OCI-LY7 (cell line): Measurements from ENCODE around the gene EBLN2. TPM values are rescaled to one million over a fixed set of nuclear protein-coding genes. Genes with fewer than 3 reads are reported as not detected.

Source experiments
- BruUV-seq: library from RNA; stranded (reverse); fragments of 400-500 nt; replicated peaks from 2 replicates; lab custom pipeline; 2021; lab: Mats Ljungman, UMichigan
- CTCF ChIA-PET: fragments of 300-600 bp; sonication (Branson Sonifier 250); formaldehyde crosslinking; loops from one replicate; lab custom pipeline; 2022; ENCODE audit warnings: antibody characterized with exemption; ENCODE audit not compliant: unreplicated experiment; lab: Charles Lee
- POLR2A ChIA-PET: fragments of 300-600 bp; sonication (Branson Sonifier 250); formaldehyde crosslinking; loops from one replicate; lab custom pipeline; 2022; ENCODE audit warnings: antibody characterized with exemption; lab: Charles Lee
- DNase-seq: peaks from one replicate; pipeline ENCODE4 v3.0.0-alpha.2; 2015; ENCODE audit warnings: low spot score
- H2AFZ ChIP-seq: fragments of 200-600 bp; sonication (generic), shearing (Covaris generic); 2 replicates; pipeline ENCODE4 v1.6.1; 2014; ENCODE audit warnings: mild to moderate bottlenecking, antibody characterized with exemption, low read length, moderate library complexity
- H3K27ac ChIP-seq: fragments of 200-600 bp; sonication (generic); 2 replicates; pipeline ENCODE4 v1.5.1; 2014; ENCODE audit warnings: mixed run types, low read depth, mild to moderate bottlenecking, moderate library complexity, low read length, inconsistent platforms; ENCODE audit not compliant: poor library complexity, severe bottlenecking
- H3K36me3 ChIP-seq: fragments of 200-600 bp; sonication (generic); 2 replicates; pipeline ENCODE4 v1.6.1; 2014; ENCODE audit warnings: mild to moderate bottlenecking, antibody characterized with exemption, low read length, moderate library complexity, mixed read lengths; ENCODE audit not compliant: insufficient read depth
- H3K4me1 ChIP-seq: fragments of 200-600 bp; sonication (generic); 2 replicates; pipeline ENCODE4 v1.5.1; 2014; ENCODE audit warnings: mild to moderate bottlenecking, low read length; ENCODE audit not compliant: insufficient read depth, poor library complexity, severe bottlenecking
- H3K4me2 ChIP-seq: fragments of 200-600 bp; sonication (generic); 2 replicates; pipeline ENCODE4 v1.6.1; 2014; ENCODE audit warnings: mild to moderate bottlenecking, low read length
- H3K4me3 ChIP-seq: fragments of 200-600 bp; sonication (generic); 2 replicates; pipeline ENCODE4 v1.5.1; 2014; ENCODE audit warnings: mild to moderate bottlenecking, low read depth, low read length; ENCODE audit not compliant: poor library complexity, severe bottlenecking
- H3K79me2 ChIP-seq: fragments of 200-600 bp; sonication (generic); 2 replicates; pipeline ENCODE4 v1.6.1; 2016; ENCODE audit warnings: low read depth, mild to moderate bottlenecking, low read length, moderate library complexity, mixed read lengths; ENCODE audit not compliant: insufficient read depth
- H3K9me2 ChIP-seq: fragments of 200-600 bp; sonication (generic); 2 replicates; pipeline ENCODE4 v1.6.1; 2016; ENCODE audit warnings: mild to moderate bottlenecking, low read length, mixed read lengths; ENCODE audit not compliant: insufficient read depth
- H3K9me3 ChIP-seq: fragments of 200-600 bp; sonication (generic); 2 replicates; pipeline ENCODE4 v1.6.1; 2014; ENCODE audit warnings: mild to moderate bottlenecking, mixed run types, low read length, mixed read lengths
- H4K20me1 ChIP-seq: fragments of 200-600 bp; sonication (generic); 2 replicates; pipeline ENCODE4 v1.6.1; 2014; ENCODE audit warnings: mild to moderate bottlenecking, antibody characterized with exemption, low read length, moderate library complexity, mixed read lengths; ENCODE audit not compliant: insufficient read depth
- EZH2phosphoT487 ChIP-seq: fragments of 200-600 bp; sonication (generic); IDR thresholded peaks from 2 replicates; pipeline ENCODE4 v1.6.1; 2018; ENCODE audit warnings: low read depth, borderline replicate concordance, mild to moderate bottlenecking, mixed run types, antibody characterized with exemption, low read length, moderate library complexity, mixed read lengths
- intact Hi-C: fragments of 100-400 bp; cut with micrococcal nuclease; formaldehyde crosslinking; loops from one replicate; pipeline ENCODE4 v1.10.0; 2022; ENCODE audit not compliant: unreplicated experiment
- total RNA-seq, 2 experiments: library from RNA; depleted of rRNA in 1 of 2; stranded (reverse); fragments of >200 nt in 1 of 2; shearing (Covaris generic) in 1 of 2; gene quantifications; 2 replicates each; pipeline ENCODE4 v1.2.3, GENCODE V29; 2014 to 2022
- TF ChIP-seq, protein P1 (sequence below): fragments of 200-600 bp; sonication (generic); conservative IDR thresholded peaks from 2 replicates; pipeline ENCODE4 v1.5.1; 2014; ENCODE audit warnings: mild to moderate bottlenecking, antibody characterized with exemption, low read length, moderate library complexity, mixed read lengths

Gene EBLN2
- total RNA-seq, 2 experiments from 2014 or later, result 9.3 to 10.5 TPM

DNA sequence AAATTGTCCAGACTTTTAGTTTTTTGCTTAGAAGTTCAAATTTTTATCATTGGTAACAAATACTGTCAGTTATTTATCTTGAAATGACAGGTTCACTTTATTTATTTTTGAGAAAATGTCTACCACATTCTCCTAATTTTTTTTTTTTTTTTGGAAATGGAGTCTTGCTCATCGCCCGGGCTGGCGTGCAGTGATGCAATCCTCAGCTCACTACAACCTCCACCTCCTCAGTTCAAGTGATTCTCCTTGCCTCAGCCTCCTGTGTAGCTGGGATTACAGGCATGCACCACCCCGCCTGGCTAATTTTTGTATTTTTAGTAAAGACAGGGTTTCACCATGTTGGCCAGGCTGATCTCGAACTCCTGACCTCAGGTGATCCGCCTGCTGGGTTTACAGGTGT, 16.1 kb upstream of the EBLN2 start:
- intact Hi-C loops, result no loop called here
- BruUV-seq, result no TSS peak
- Histone ChIP-seq H3K4me2 (no peak overlapping the region), H2AFZ (no peak overlapping the region), H3K4me3 (no peak overlapping the region), H3K9me3 (no peaks in the 10 kb centered on the region), H3K4me1 (no peaks in the 10 kb centered on the region), H3K79me2 (peaks cover 100% of the 10 kb centered on the region), H3K36me3 (peaks cover 37% of the 10 kb centered on the region), H4K20me1 (peaks cover 53% of the 10 kb centered on the region), H3K9me2 (no peaks in the 10 kb centered on the region), H3K27ac (no peak overlapping the region)
- no peak for DNase-seq
- TF ChIP-seq, protein P1, sequence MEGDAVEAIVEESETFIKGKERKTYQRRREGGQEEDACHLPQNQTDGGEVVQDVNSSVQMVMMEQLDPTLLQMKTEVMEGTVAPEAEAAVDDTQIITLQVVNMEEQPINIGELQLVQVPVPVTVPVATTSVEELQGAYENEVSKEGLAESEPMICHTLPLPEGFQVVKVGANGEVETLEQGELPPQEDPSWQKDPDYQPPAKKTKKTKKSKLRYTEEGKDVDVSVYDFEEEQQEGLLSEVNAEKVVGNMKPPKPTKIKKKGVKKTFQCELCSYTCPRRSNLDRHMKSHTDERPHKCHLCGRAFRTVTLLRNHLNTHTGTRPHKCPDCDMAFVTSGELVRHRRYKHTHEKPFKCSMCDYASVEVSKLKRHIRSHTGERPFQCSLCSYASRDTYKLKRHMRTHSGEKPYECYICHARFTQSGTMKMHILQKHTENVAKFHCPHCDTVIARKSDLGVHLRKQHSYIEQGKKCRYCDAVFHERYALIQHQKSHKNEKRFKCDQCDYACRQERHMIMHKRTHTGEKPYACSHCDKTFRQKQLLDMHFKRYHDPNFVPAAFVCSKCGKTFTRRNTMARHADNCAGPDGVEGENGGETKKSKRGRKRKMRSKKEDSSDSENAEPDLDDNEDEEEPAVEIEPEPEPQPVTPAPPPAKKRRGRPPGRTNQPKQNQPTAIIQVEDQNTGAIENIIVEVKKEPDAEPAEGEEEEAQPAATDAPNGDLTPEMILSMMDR, result no peak
- TF ChIP-seq EZH2phosphoT487, result no peak
- POLR2A ChIA-PET, result interaction anchor here (0.7 to 1.0 kb wide), 5 partner anchors 12 to 236 kb away, joined by 3 to 5 read pairs (median 4); no protein-coding TSS in a partner anchor
- CTCF ChIA-PET, result interaction anchor here (0.6 kb wide), 1 partner anchor 31 kb away, joined by 3 read pairs; no protein-coding TSS in a partner anchor

DNA sequence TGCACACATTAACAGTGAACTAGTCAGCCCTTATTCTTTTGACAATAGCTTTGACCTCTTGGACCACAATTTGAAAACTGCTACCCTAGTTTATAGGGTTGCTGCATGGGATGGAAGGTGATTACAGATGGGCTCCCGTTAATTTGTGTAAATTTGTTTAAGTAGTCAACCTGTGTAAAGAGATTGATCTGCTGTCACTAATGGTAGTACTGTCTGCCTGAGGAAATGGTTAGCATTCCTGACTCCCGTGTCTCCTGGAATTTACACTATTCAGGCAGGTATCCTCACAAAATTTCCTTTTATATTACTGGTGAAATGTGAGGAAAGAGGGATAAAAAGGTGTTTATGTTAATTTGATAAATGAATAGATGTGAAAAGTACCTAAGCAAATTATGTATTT, 15.3 kb upstream of the EBLN2 start:
- DNase-seq, result no peak
- Histone ChIP-seq H3K4me2 (no peak overlapping the region), H3K36me3 (peaks cover 42% of the 10 kb centered on the region), H3K27ac (no peak overlapping the region), H3K9me2 (no peaks in the 10 kb centered on the region), H3K9me3 (no peaks in the 10 kb centered on the region), H3K79me2 (peaks cover 99% of the 10 kb centered on the region), H4K20me1 (peaks cover 53% of the 10 kb centered on the region), H3K4me1 (no peaks in the 10 kb centered on the region), H2AFZ (no peak overlapping the region), H3K4me3 (no peak overlapping the region)
- ChIA-PET CTCF (no interaction called here), POLR2A (interaction anchor here (0.9 kb wide), 1 partner anchor 11 kb away, joined by 5 read pairs; no protein-coding TSS in a partner anchor)
- TF ChIP-seq EZH2phosphoT487, result no peak
- TF ChIP-seq, protein P1, result no peak
- BruUV-seq, result no TSS peak
- intact Hi-C loops, result no loop called here

DNA sequence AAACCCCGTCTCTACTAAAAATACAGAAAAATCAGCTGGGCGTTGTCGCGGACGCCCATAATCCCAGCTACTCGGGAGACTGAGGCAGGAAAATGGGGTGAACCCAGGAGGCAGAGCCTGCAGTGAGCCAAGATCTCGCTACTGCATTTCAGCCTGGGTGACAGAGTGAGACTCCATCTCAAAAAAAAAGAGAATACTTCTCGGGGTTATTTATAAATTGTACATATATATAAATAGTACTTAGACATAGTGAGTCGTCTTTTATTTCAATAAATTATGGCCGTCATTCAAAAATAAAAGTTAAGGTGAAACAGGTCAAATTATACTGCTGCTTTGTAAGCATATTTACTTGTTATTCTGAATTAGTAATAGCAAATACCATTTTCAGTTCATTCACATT, 12.1 kb upstream of the EBLN2 start:
- intact Hi-C loops, result no loop called here
- no peak overlapping the region for H3K4me2 ChIP-seq
- H3K36me3 ChIP-seq, result peaks cover 51% of the 10 kb centered on the region
- no peak overlapping the region for H3K27ac ChIP-seq
- no peaks in the 10 kb centered on the region for H3K9me2 ChIP-seq
- ChIA-PET CTCF (no interaction called here), POLR2A (no interaction called here)
- H3K4me1 ChIP-seq, result no peaks in the 10 kb centered on the region
- H4K20me1 ChIP-seq, result peaks cover 39% of the 10 kb centered on the region
- H3K79me2 ChIP-seq, result peaks cover 86% of the 10 kb centered on the region
- no TSS peak for BruUV-seq
- no peak overlapping the region for H2AFZ ChIP-seq
- no peak overlapping the region for H3K4me3 ChIP-seq
- no peak for TF ChIP-seq EZH2phosphoT487
- TF ChIP-seq, protein P1, result no peak
- no peaks in the 10 kb centered on the region for H3K9me3 ChIP-seq
- DNase-seq, result no peak
